HG02884 (cell line): Measurements from ENCODE around the gene RIPOR3.
"Not testable (repeated sequence)": the region's sequence is repeated elsewhere in the genome, so short reads cannot be mapped to it uniquely, and the experiment has no call there.

Experiments
- ATAC-seq: cut with Tn5 transposase; IDR thresholded peaks from one replicate; pipeline ENCODE4 v1.9.1; 2021; ENCODE audit warnings: mild to moderate bottlenecking, moderate library complexity; ENCODE audit not compliant: unreplicated experiment

RIPOR3 gene

GRCh38 chr20:50635676-50636600 lies 55.4 kb downstream of the RIPOR3 start:
- ATAC-seq = no peak

- no peak for ATAC-seq
These were observed 56.3 kb downstream of the RIPOR3 start for GRCh38 chr20:50635014-50635557.

GRCh38 chr20:50634191-50634590 lies 57.2 kb downstream of the RIPOR3 start:
- no peak for ATAC-seq

- no peak for ATAC-seq
These were observed 58.0 kb downstream of the RIPOR3 start for GRCh38 chr20:50633361-50633760.

GRCh38 chr20:50632701-50633100 lies 58.6 kb downstream of the RIPOR3 start:
- no peak for ATAC-seq

GRCh38 chr20:50632236-50632635 lies 59.1 kb downstream of the RIPOR3 start:
- no peak for ATAC-seq

- ATAC-seq = no peak
These were observed 60.6 kb downstream of the RIPOR3 start for GRCh38 chr20:50630578-50631263.

- ATAC-seq = no peak
These were observed 61.7 kb downstream of the RIPOR3 start for GRCh38 chr20:50629670-50630045.

GRCh38 chr20:50628853-50629669 lies 62.3 kb downstream of the RIPOR3 start:
- ATAC-seq = no peak

GRCh38 chr20:50628332-50628731 lies 63.0 kb downstream of the RIPOR3 start:
- no peak for ATAC-seq

GRCh38 chr20:50627747-50628146 lies 63.6 kb downstream of the RIPOR3 start:
- no peak for ATAC-seq

- ATAC-seq = no peak
These were observed 65.2 kb downstream of the RIPOR3 start for GRCh38 chr20:50625986-50626677.

GRCh38 chr20:50624351-50625016 lies 66.9 kb downstream of the RIPOR3 start:
- no peak for ATAC-seq

- ATAC-seq = no peak
These were observed 70.2 kb downstream of the RIPOR3 start for GRCh38 chr20:50621068-50621665.

- not testable (repeated sequence) for ATAC-seq
These were observed 70.9 kb downstream of the RIPOR3 start for GRCh38 chr20:50620459-50620858.

- no peak for ATAC-seq
These were observed 72.8 kb downstream of the RIPOR3 start for GRCh38 chr20:50618537-50618936.

GRCh38 chr20:50617022-50617421 lies 74.3 kb downstream of the RIPOR3 start:
- no peak for ATAC-seq

- no peak for ATAC-seq
These were observed 75.9 kb downstream of the RIPOR3 start for GRCh38 chr20:50615407-50615806.

GRCh38 chr20:50613438-50614169 lies 77.7 kb downstream of the RIPOR3 start:
- no peak for ATAC-seq
